Parathyroid adenoma (tissue), 2 donors: ENCODE data around the gene SYCP2.

ENCODE experiments used
- H2AFZ ChIP-seq: fragments of 300-600 bp; sonication (generic); one replicate; pipeline ENCODE4 v1.7.0; 2017; ENCODE audit warnings: antibody characterized with exemption, mild to moderate bottlenecking
- H3K27ac ChIP-seq: fragments of 300-600 bp; sonication (generic); one replicate; pipeline ENCODE4 v1.7.0; 2017
- H3K27me3 ChIP-seq: fragments of 300-600 bp; sonication (generic); one replicate; pipeline ENCODE4 v1.7.0; 2017; ENCODE audit warnings: low read length; ENCODE audit not compliant: control insufficient read depth, insufficient read depth
- H3K36me3 ChIP-seq: fragments of 300-600 bp; sonication (generic); one replicate; pipeline ENCODE4 v1.7.0; 2017; ENCODE audit warnings: low read length; ENCODE audit not compliant: control insufficient read depth, insufficient read depth
- H3K4me1 ChIP-seq: fragments of 300-600 bp; sonication (generic); one replicate; pipeline ENCODE4 v1.7.0; 2017; ENCODE audit warnings: control low read depth
- H3K4me2 ChIP-seq: fragments of 300-600 bp; sonication (generic); one replicate; pipeline ENCODE4 v1.7.0; 2017; ENCODE audit warnings: low read length
- H3K4me3 ChIP-seq: fragments of 300-600 bp; sonication (generic); one replicate; pipeline ENCODE4 v1.7.0; 2017; ENCODE audit warnings: low read depth, low read length
- H3K79me2 ChIP-seq: fragments of 300-600 bp; sonication (generic); one replicate; pipeline ENCODE4 v1.7.0; 2017; ENCODE audit warnings: control low read depth
- H3K9ac ChIP-seq: fragments of 300-600 bp; sonication (generic); one replicate; pipeline ENCODE4 v1.7.0; 2017; ENCODE audit warnings: mild to moderate bottlenecking
- H3K9me3 ChIP-seq: fragments of 300-600 bp; sonication (generic); one replicate; pipeline ENCODE4 v1.7.0; 2017; ENCODE audit warnings: low read length; ENCODE audit not compliant: control insufficient read depth
- TF ChIP-seq, protein P1 (sequence below): fragments of 300-600 bp; sonication (generic); IDR thresholded peaks from one replicate; pipeline ENCODE4 v1.7.0; 2017; ENCODE audit warnings: antibody characterized with exemption, mild to moderate bottlenecking
- donor health status: primary hyperparathyroidism.

The SYCP2 gene

DNA sequence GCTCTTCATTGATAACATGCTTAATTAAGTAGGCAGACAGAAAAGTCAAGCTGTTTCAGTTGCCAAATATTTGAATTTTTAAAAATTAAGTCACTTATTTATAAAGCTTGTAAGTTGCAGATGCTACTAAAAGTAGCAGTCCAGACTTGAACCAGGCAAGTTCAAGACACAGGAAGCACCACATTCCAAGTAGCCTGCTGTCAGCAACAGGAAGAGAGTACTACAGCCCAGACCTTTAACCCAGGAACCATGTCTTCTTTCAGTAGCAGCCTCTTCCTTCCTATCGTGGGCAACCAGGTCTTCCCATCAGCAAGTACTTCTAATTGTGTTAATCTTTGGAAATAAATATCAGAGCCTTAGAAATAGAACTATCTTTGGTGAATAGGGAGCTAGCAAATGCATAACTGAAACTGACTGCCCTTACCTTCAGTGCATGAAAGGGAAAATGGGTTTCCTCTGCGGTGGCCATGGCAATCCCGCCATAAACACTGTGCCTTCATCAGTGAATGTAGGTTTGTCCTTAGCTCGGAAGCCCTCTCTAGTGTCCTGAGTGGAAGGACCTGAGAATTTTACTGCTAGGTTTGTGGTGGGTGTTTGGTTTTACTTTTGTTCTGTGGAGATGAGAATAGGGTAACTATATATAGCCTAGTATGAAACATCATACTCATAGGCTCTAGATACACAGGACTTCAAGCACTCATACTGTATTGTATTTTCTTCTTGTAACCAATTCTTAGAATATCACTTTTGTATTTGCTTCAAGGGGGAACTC is 95.6 kb downstream of the SYCP2 start:
- Histone ChIP-seq H3K4me2 (no peak overlapping the region), H3K27me3 (no peaks in the 10 kb centered on the region), H3K79me2 (no peaks in the 10 kb centered on the region), H3K36me3 (no peaks in the 10 kb centered on the region), H2AFZ (no peak overlapping the region), H3K27ac (no peak overlapping the region), H3K9me3 (no peaks in the 10 kb centered on the region), H3K9ac (no peak overlapping the region), H3K4me1 (peaks cover 7% of the 10 kb centered on the region), H3K4me3 (no peak overlapping the region)
- TF ChIP-seq, protein P1, sequence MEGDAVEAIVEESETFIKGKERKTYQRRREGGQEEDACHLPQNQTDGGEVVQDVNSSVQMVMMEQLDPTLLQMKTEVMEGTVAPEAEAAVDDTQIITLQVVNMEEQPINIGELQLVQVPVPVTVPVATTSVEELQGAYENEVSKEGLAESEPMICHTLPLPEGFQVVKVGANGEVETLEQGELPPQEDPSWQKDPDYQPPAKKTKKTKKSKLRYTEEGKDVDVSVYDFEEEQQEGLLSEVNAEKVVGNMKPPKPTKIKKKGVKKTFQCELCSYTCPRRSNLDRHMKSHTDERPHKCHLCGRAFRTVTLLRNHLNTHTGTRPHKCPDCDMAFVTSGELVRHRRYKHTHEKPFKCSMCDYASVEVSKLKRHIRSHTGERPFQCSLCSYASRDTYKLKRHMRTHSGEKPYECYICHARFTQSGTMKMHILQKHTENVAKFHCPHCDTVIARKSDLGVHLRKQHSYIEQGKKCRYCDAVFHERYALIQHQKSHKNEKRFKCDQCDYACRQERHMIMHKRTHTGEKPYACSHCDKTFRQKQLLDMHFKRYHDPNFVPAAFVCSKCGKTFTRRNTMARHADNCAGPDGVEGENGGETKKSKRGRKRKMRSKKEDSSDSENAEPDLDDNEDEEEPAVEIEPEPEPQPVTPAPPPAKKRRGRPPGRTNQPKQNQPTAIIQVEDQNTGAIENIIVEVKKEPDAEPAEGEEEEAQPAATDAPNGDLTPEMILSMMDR, result no peak

GRCh38 chr20:59836767-59837166 is 96.7 kb downstream of the SYCP2 start:
- no peaks in the 10 kb centered on the region for H3K79me2 ChIP-seq
- no peak overlapping the region for H3K4me3 ChIP-seq
- no peak overlapping the region for H3K9ac ChIP-seq
- H2AFZ ChIP-seq, result no peak overlapping the region
- H3K4me2 ChIP-seq, result no peak overlapping the region
- H3K36me3 ChIP-seq, result no peaks in the 10 kb centered on the region
- H3K9me3 ChIP-seq, result no peaks in the 10 kb centered on the region
- H3K27me3 ChIP-seq, result no peaks in the 10 kb centered on the region
- H3K4me1 ChIP-seq, result peaks cover 7% of the 10 kb centered on the region
- TF ChIP-seq, protein P1, result no peak
- H3K27ac ChIP-seq, result no peak overlapping the region

GRCh38 chr20:59835448-59836395 is 97.7 kb downstream of the SYCP2 start:
- H3K79me2 ChIP-seq, result no peaks in the 10 kb centered on the region
- H3K4me1 ChIP-seq, result peaks cover 7% of the 10 kb centered on the region
- no peaks in the 10 kb centered on the region for H3K27me3 ChIP-seq
- no peaks in the 10 kb centered on the region for H3K9me3 ChIP-seq
- no peak overlapping the region for H3K4me2 ChIP-seq
- no peak overlapping the region for H3K4me3 ChIP-seq
- peak overlapping the region; percentile 65 for H2AFZ ChIP-seq
- TF ChIP-seq, protein P1, result no peak
- H3K27ac ChIP-seq, result no peak overlapping the region
- H3K36me3 ChIP-seq, result no peaks in the 10 kb centered on the region
- H3K9ac ChIP-seq, result no peak overlapping the region

DNA sequence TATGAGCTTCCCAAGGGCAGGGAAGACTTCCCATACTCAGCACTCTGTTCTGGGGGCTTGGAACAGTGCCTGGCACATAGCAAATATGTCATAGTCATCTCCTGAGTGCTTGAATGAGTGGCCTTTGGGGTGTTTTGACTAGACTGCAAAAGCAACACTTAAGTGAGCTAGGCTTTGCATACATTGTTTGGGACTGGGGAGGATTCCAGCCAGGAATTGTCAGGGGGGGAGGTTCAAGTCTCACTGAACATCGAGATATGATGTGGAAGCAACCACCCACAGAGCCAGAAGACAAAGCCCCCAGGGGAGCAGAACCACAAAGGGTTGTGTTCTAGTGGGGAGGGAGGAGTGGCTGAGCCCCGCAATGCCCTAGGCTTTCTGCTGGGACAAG is 98.4 kb downstream of the SYCP2 start:
- Histone ChIP-seq H3K4me2 (no peak overlapping the region), H3K9me3 (no peaks in the 10 kb centered on the region), H2AFZ (no peak overlapping the region), H3K4me3 (no peak overlapping the region), H3K4me1 (peaks cover 7% of the 10 kb centered on the region), H3K36me3 (no peaks in the 10 kb centered on the region), H3K27ac (no peak overlapping the region), H3K27me3 (no peaks in the 10 kb centered on the region), H3K9ac (no peak overlapping the region), H3K79me2 (no peaks in the 10 kb centered on the region)
- TF ChIP-seq, protein P1, result no peak
